ENCODE measurements around the gene ASTN1.

GRCh38 chr1:177077006-177077405, 87.5 kb downstream of the ASTN1 start:
- TF ChIP-seq USF2 (IDR thresholded peaks at IDR 0.05; ENCODE audit: borderline replicate concordance, low read depth, low read length) (no peak), POLR2AphosphoS5 (IDR thresholded peaks at IDR 0.05; ENCODE audit: low read depth, low read length) (no peak), CTCF (IDR thresholded peaks at IDR 0.05) (no peak), RFX5 (IDR thresholded peaks at IDR 0.05; ENCODE audit: low read length) (no peak), TEAD4 (IDR thresholded peaks at IDR 0.05; ENCODE audit: borderline replicate concordance, insufficient read depth) (no peak), MEF2A (IDR thresholded peaks at IDR 0.05; ENCODE audit: borderline replicate concordance, low read depth) (no peak), GABPA (IDR thresholded peaks at IDR 0.05; ENCODE audit: low read depth) (no peak), TAF1 (IDR thresholded peaks at IDR 0.05; ENCODE audit: borderline replicate concordance, low read depth, low read length) (no peak), PBX3 (IDR thresholded peaks at IDR 0.05) (no peak), CHD2 (IDR thresholded peaks at IDR 0.05; ENCODE audit: low read length, partially characterized antibody) (no peak)
